Mesendoderm (in vitro differentiated cells): ENCODE measurements around the gene SYT11. TPM values are rescaled to one million over a fixed set of nuclear protein-coding genes. Genes with fewer than 3 reads are reported as not detected.

Experiments used
- small RNA-seq: library from polyadenylated mRNA; stranded (forward); fragments of <200 nt; extraction: miRNeasy Mini kit (QIAGEN cat#:217004); gene quantifications from one replicate; pipeline ENCODE3, GENCODE V24; 2013; ENCODE audit not compliant: insufficient read depth

The SYT11 gene

Small RNA genes within 50 kb of the gene (small RNA-seq; reads per million reads assigned to genes)
- gene RF00015 = not detected
- gene SCARNA4 = not detected
- 26.3 reads per million, percentile 92 among the genes with 10 or more reads in this experiment for gene SNORA80E
